Liver (tissue), 3 donors: Measurements from ENCODE around the gene THSD4.

Experiments
- ATF3 ChIP-seq: IDR thresholded peaks from 2 replicates; pipeline ENCODE4 v1.6.1; 2016; ENCODE audit warnings: antibody characterized with exemption
- CTCF ChIP-seq: fragments of 150-350 bp; IDR thresholded peaks from 2 replicates; pipeline ENCODE4 v1.5.1; 2017; ENCODE audit warnings: improper control_type of control experiment, low read depth, low read length; ENCODE audit not compliant: missing input control
- EGR1 ChIP-seq, 2 donors: IDR thresholded peaks; 2 replicates each; pipeline ENCODE4 v1.6.1; 2016 to 2018; ENCODE audit warnings: antibody characterized with exemption in 2 of 2, low read depth in 2 of 2
- FOXA1 ChIP-seq: IDR thresholded peaks from 2 replicates; pipeline ENCODE4 v1.6.1; 2016; ENCODE audit warnings: antibody characterized with exemption
- JUND ChIP-seq, 2 donors: IDR thresholded peaks; 2 replicates each; pipeline ENCODE4 v1.6.1; 2016; ENCODE audit warnings: antibody characterized with exemption in 2 of 2
- MAX ChIP-seq: IDR thresholded peaks from 2 replicates; pipeline ENCODE4 v1.6.1; 2016; ENCODE audit warnings: antibody characterized with exemption
- RXRA ChIP-seq, 2 donors: IDR thresholded peaks; 2 replicates each; pipeline ENCODE4 v1.6.1; 2017 to 2018; ENCODE audit warnings: antibody characterized with exemption in 2 of 2, mild to moderate bottlenecking in 1 of 2
- TAF1 ChIP-seq: conservative IDR thresholded peaks from 2 replicates; pipeline ENCODE4 v1.6.1; 2016; ENCODE audit warnings: antibody characterized with exemption, mild to moderate bottlenecking
- YY1 ChIP-seq: IDR thresholded peaks from 2 replicates; pipeline ENCODE4 v1.6.1; 2016; ENCODE audit warnings: antibody characterized with exemption, mild to moderate bottlenecking
- TF ChIP-seq, protein P1 (sequence below): IDR thresholded peaks from 2 replicates; pipeline ENCODE4 v1.6.1; 2016; ENCODE audit warnings: antibody characterized with exemption, mild to moderate bottlenecking
- donor health status: healthy.
- donor health status: healthy.

GRCh38 chr15:71662306-71662705 is 547.0 kb downstream of the THSD4 start:
- no peak for TF ChIP-seq CTCF
- no peak for TF ChIP-seq YY1
- no peak for TF ChIP-seq JUND (IDR thresholded peaks at IDR 0.05)
- TF ChIP-seq, protein P1, sequence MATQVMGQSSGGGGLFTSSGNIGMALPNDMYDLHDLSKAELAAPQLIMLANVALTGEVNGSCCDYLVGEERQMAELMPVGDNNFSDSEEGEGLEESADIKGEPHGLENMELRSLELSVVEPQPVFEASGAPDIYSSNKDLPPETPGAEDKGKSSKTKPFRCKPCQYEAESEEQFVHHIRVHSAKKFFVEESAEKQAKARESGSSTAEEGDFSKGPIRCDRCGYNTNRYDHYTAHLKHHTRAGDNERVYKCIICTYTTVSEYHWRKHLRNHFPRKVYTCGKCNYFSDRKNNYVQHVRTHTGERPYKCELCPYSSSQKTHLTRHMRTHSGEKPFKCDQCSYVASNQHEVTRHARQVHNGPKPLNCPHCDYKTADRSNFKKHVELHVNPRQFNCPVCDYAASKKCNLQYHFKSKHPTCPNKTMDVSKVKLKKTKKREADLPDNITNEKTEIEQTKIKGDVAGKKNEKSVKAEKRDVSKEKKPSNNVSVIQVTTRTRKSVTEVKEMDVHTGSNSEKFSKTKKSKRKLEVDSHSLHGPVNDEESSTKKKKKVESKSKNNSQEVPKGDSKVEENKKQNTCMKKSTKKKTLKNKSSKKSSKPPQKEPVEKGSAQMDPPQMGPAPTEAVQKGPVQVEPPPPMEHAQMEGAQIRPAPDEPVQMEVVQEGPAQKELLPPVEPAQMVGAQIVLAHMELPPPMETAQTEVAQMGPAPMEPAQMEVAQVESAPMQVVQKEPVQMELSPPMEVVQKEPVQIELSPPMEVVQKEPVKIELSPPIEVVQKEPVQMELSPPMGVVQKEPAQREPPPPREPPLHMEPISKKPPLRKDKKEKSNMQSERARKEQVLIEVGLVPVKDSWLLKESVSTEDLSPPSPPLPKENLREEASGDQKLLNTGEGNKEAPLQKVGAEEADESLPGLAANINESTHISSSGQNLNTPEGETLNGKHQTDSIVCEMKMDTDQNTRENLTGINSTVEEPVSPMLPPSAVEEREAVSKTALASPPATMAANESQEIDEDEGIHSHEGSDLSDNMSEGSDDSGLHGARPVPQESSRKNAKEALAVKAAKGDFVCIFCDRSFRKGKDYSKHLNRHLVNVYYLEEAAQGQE: no peak
- TF ChIP-seq RXRA (IDR thresholded peaks at IDR 0.05): no peak
- TF ChIP-seq MAX: no peak
- TF ChIP-seq FOXA1: no peak
- no peak for TF ChIP-seq EGR1 (IDR thresholded peaks at IDR 0.05; ENCODE audit: low read depth in 2 of 2)
- TF ChIP-seq TAF1: no peak
- no peak for TF ChIP-seq ATF3
